Activated T-helper 17 cell treated with anti-CD3 and anti-CD28 coated beads, Interleukin-2, amount 50 U/mL, for 72 hours (primary cell): ENCODE measurements around the gene IL7R. TPM values are rescaled to one million over a fixed set of nuclear protein-coding genes. Genes with fewer than 3 reads are reported as not detected.
"Not testable (repeated sequence)": the region's sequence is repeated elsewhere in the genome, so short reads cannot be mapped to it uniquely, and the experiment has no call there.

Experiments used
- ATAC-seq: fragments of 150-1000 bp; cut with Tn5 transposase; replicated peaks from 2 replicates; pipeline ENCODE4 v1.10.0; 2021; ENCODE audit warnings: mild to moderate bottlenecking, moderate library complexity
- H3K27ac Mint-ChIP-seq: one replicate; pipeline ENCODE4 v1.8.0; 2022; ENCODE audit warnings: mixed read lengths
- H3K27me3 Mint-ChIP-seq: one replicate; pipeline ENCODE4 v1.8.0; 2022; ENCODE audit warnings: mixed read lengths
- H3K36me3 Mint-ChIP-seq: one replicate; pipeline ENCODE4 v1.8.0; 2022; ENCODE audit warnings: low read depth, mild to moderate bottlenecking, mixed read lengths
- H3K4me1 Mint-ChIP-seq: one replicate; pipeline ENCODE4 v1.8.0; 2022; ENCODE audit warnings: mixed read lengths
- H3K4me3 Mint-ChIP-seq: one replicate; pipeline ENCODE4 v1.8.0; 2022; ENCODE audit warnings: mild to moderate bottlenecking, mixed read lengths
- H3K9me3 Mint-ChIP-seq: one replicate; pipeline ENCODE4 v1.8.0; 2022; ENCODE audit warnings: mixed read lengths
- total RNA-seq, 2 donors: library from RNA; stranded (reverse); gene quantifications; one replicate each; pipeline ENCODE4 v1.2.3, GENCODE V29; 2022

Gene IL7R
- total RNA-seq, 2 donors from 2014 or later, result 162 to 203 TPM

- Mint-ChIP-seq H3K9me3 (no peaks in the 10 kb centered on the region), H3K27ac (peak overlapping the region; percentile 78), H3K4me1 (peaks cover 20% of the 10 kb centered on the region), H3K36me3 (peaks cover 57% of the 10 kb centered on the region), H3K4me3 (peak overlapping the region; percentile 87), H3K27me3 (no peaks in the 10 kb centered on the region)
- ATAC-seq, result no peak
Measured at GRCh38 chr5:35852773-35853172, 3.9 kb upstream of the IL7R start.

DNA sequence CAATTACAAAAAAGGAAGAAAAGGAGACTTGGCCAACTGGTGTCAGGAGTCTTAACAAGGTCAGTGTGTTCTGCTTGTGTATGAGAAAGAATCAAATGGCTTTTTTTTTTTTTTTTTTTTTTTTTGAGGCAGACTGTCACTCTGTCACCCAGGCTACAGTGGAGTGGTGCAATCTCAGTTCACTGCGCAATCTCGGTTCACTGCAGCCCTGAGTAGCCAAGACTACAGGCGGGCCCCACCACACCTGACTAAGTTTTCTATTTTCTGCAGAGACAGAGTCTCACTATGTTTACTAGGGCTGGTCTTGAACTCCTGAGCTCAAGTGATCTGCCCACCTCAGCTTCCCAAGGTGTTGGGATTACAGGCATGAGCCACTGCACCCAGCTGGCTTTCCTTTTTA is 3.1 kb upstream of the IL7R start:
- Mint-ChIP-seq H3K27me3 (no peaks in the 10 kb centered on the region), H3K27ac (peak overlapping the region; percentile 78), H3K4me1 (peaks cover 20% of the 10 kb centered on the region), H3K4me3 (peak overlapping the region; percentile 87), H3K36me3 (peaks cover 65% of the 10 kb centered on the region), H3K9me3 (no peaks in the 10 kb centered on the region)
- peak; percentile 47 for ATAC-seq

- Mint-ChIP-seq H3K36me3 (peaks cover 72% of the 10 kb centered on the region), H3K4me3 (peak overlapping the region; percentile 87), H3K27ac (peak overlapping the region; percentile 78), H3K4me1 (peaks cover 20% of the 10 kb centered on the region), H3K9me3 (no peaks in the 10 kb centered on the region), H3K27me3 (no peaks in the 10 kb centered on the region)
- ATAC-seq, result peak; percentile 31
Measured at GRCh38 chr5:35854248-35854647, 2.4 kb upstream of the IL7R start.

- H3K4me3 Mint-ChIP-seq, result peak overlapping the region; percentile 87
- no peaks in the 10 kb centered on the region for H3K27me3 Mint-ChIP-seq
- peak overlapping the region; percentile 78 for H3K27ac Mint-ChIP-seq
- H3K4me1 Mint-ChIP-seq, result peaks cover 16% of the 10 kb centered on the region
- peaks cover 81% of the 10 kb centered on the region for H3K36me3 Mint-ChIP-seq
- ATAC-seq, result no peak
- H3K9me3 Mint-ChIP-seq, result no peaks in the 10 kb centered on the region
Measured at GRCh38 chr5:35855187-35855586, 1.5 kb upstream of the IL7R start.

DNA sequence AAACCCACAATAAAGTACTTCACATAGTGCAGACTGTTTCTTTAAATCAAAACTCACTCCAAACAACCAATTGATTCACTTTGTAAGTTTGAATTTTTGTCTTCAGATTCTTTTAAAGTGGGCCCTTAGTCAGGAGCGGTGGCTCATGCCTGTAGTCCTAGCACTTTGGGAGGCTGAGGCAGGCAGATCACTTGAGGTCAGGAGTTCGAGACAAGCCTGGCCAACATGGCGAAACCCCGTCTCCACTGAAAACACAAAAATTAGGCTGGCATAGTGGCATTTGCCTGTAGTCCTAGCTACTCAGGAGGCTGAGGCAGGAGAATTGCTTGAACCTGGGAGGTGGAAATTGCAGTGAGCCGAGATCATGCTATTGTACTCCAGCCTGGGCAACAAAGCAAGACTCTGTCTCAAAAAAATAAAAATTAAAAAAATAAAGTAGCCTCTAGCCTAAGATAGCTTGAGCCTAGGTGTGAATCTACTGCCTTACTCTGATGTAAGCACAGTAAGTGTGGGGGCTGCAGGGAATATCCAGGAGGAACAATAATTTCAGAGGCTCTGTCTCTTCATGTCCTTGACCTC is 416 bp upstream of the IL7R start:
- Mint-ChIP-seq H3K4me3 (peak overlapping the region; percentile 87), H3K36me3 (peaks cover 92% of the 10 kb centered on the region), H3K27ac (peak overlapping the region; percentile 78), H3K4me1 (peaks cover 18% of the 10 kb centered on the region)
- not testable (repeated sequence) for H3K27me3 Mint-ChIP-seq, ATAC-seq, H3K9me3 Mint-ChIP-seq

GRCh38 chr5:35857606-35858205 is 1.0 kb downstream of the IL7R start:
- H3K36me3 Mint-ChIP-seq, result peaks cover 99% of the 10 kb centered on the region
- H3K27me3 Mint-ChIP-seq, result no peaks in the 10 kb centered on the region
- H3K4me3 Mint-ChIP-seq, result peak overlapping the region; percentile 87
- H3K27ac Mint-ChIP-seq, result peak overlapping the region; percentile 78
- peaks cover 30% of the 10 kb centered on the region for H3K4me1 Mint-ChIP-seq
- H3K9me3 Mint-ChIP-seq, result no peaks in the 10 kb centered on the region
- ATAC-seq, result peak; percentile 1

GRCh38 chr5:35859101-35859661 is 2.5 kb downstream of the IL7R start:
- Mint-ChIP-seq H3K27ac (peak overlapping the region; percentile 78), H3K4me1 (peaks cover 37% of the 10 kb centered on the region), H3K27me3 (no peaks in the 10 kb centered on the region), H3K9me3 (no peaks in the 10 kb centered on the region), H3K4me3 (peak overlapping the region; percentile 87), H3K36me3 (peaks cover 99% of the 10 kb centered on the region)
- peak; percentile 15 for ATAC-seq

- Mint-ChIP-seq H3K36me3 (peaks cover 99% of the 10 kb centered on the region), H3K4me1 (peaks cover 44% of the 10 kb centered on the region), H3K27me3 (no peaks in the 10 kb centered on the region), H3K27ac (peak overlapping the region; percentile 78), H3K9me3 (no peaks in the 10 kb centered on the region), H3K4me3 (peak overlapping the region; percentile 87)
- no peak for ATAC-seq
Measured at GRCh38 chr5:35860686-35861085, 4.0 kb downstream of the IL7R start.

GRCh38 chr5:35861718-35862117 is 5.0 kb downstream of the IL7R start:
- Mint-ChIP-seq H3K9me3 (no peaks in the 10 kb centered on the region), H3K36me3 (peaks cover 100% of the 10 kb centered on the region), H3K27me3 (no peaks in the 10 kb centered on the region), H3K4me1 (peaks cover 51% of the 10 kb centered on the region), H3K4me3 (peak overlapping the region; percentile 87), H3K27ac (peak overlapping the region; percentile 78)
- no peak for ATAC-seq

DNA sequence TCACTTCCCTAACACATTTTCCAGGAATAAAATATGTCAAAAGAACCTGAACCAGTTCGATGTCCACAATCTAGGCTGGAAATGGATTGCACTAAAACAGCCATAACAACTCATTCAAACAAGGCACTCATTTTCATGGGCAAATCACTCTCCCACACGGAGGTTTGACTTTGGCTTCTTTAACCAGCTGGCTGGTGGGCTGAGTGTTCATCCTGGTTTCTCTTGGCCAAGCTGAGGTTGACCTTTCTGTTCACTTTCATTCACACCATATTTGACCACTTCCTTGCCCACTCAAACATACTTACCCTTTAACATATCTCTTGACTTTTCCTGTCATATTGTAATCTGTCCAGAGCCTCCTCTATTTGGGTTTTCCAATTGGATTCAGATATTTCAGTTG is 5.4 kb downstream of the IL7R start:
- ATAC-seq, result no peak
- H3K9me3 Mint-ChIP-seq, result no peaks in the 10 kb centered on the region
- H3K27me3 Mint-ChIP-seq, result no peaks in the 10 kb centered on the region
- peak overlapping the region; percentile 87 for H3K4me3 Mint-ChIP-seq
- peak overlapping the region; percentile 78 for H3K27ac Mint-ChIP-seq
- peaks cover 51% of the 10 kb centered on the region for H3K4me1 Mint-ChIP-seq
- H3K36me3 Mint-ChIP-seq, result peaks cover 100% of the 10 kb centered on the region

DNA sequence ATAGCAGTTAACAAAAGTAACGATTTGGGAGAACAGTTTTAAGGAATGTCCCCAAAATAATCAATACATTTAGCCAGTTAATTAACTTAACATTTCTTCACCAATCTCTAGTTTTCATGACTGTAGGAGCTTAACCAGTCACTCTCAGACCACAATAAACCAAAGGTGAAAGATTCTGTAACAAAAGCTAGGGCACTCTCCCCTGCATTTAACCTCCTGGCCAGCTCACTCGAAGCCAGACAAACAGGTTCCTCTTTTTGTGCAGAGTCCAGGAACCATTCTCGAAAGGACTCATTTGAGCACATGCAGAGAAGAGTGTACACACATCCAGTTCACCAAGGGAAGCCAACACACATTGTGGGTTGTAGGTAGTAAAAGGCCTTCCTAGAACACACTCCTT is 6.5 kb downstream of the IL7R start:
- Mint-ChIP-seq H3K4me3 (peak overlapping the region; percentile 87), H3K4me1 (peaks cover 58% of the 10 kb centered on the region), H3K27me3 (no peaks in the 10 kb centered on the region), H3K9me3 (no peaks in the 10 kb centered on the region), H3K36me3 (peaks cover 100% of the 10 kb centered on the region), H3K27ac (peak overlapping the region; percentile 78)
- ATAC-seq, result peak; percentile 72

DNA sequence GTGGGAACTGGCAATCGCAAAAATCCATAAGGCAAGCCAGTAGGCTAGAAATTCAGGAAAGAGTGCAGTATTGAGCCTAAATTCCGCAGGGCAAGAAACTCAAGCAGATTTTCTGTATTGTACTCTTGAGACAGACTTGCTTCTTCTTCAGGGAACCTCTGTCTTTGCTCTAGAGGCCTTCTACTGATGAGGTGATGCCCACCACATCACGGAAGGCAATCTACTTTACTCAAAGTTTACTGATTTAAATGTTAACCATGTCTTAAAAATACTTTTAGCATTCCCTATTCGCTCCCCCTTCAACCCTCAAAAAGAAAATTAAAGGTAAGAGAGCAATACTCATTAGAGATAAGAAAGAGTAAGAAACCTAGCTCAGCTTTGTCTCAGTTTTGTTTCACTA is 11.3 kb downstream of the IL7R start:
- H3K9me3 Mint-ChIP-seq, result no peaks in the 10 kb centered on the region

GRCh38 chr5:35869685-35870277 is 13.1 kb downstream of the IL7R start:
- Mint-ChIP-seq H3K9me3 (peaks cover 7% of the 10 kb centered on the region), H3K36me3 (peaks cover 100% of the 10 kb centered on the region), H3K27ac (peak overlapping the region; percentile 81), H3K27me3 (no peaks in the 10 kb centered on the region), H3K4me1 (peaks cover 38% of the 10 kb centered on the region), H3K4me3 (no peak overlapping the region)
- peak; percentile 26 for ATAC-seq

More for the DNA sequence above, 11.3 kb downstream of the IL7R start:
- Mint-ChIP-seq H3K27ac (peak overlapping the region; percentile 81), H3K4me1 (peaks cover 40% of the 10 kb centered on the region), H3K27me3 (no peaks in the 10 kb centered on the region), H3K4me3 (peak overlapping the region; percentile 38), H3K36me3 (peaks cover 100% of the 10 kb centered on the region)
- ATAC-seq, result no peak

GRCh38 chr5:35870605-35871004 is 13.9 kb downstream of the IL7R start:
- Mint-ChIP-seq H3K36me3 (peaks cover 100% of the 10 kb centered on the region), H3K4me3 (no peak overlapping the region), H3K27ac (peak overlapping the region; percentile 61), H3K4me1 (peaks cover 31% of the 10 kb centered on the region), H3K9me3 (peaks cover 7% of the 10 kb centered on the region), H3K27me3 (no peaks in the 10 kb centered on the region)
- no peak for ATAC-seq

GRCh38 chr5:35876454-35876853 is 19.8 kb downstream of the IL7R start:
- H3K27ac Mint-ChIP-seq, result peak overlapping the region; percentile 71
- peaks cover 83% of the 10 kb centered on the region for H3K36me3 Mint-ChIP-seq
- no peaks in the 10 kb centered on the region for H3K27me3 Mint-ChIP-seq
- ATAC-seq, result peak; percentile 65
- H3K9me3 Mint-ChIP-seq, result peaks cover 16% of the 10 kb centered on the region
- H3K4me1 Mint-ChIP-seq, result peaks cover 38% of the 10 kb centered on the region
- peak overlapping the region; percentile 45 for H3K4me3 Mint-ChIP-seq
